Calu3 (cell line): ENCODE results near the gene CHKB. TPM values are rescaled to one million over a fixed set of nuclear protein-coding genes. Genes with fewer than 3 reads are reported as not detected.
A peak's percentile ranks its signal among the peaks of the same experiment; 100 is the strongest.

Source experiments
- BruUV-seq: library from RNA; stranded (reverse); fragments of 400-500 nt; replicated peaks from 2 replicates; lab custom pipeline; 2021; lab: Mats Ljungman, UMichigan
- CTCF ChIA-PET: fragments of 300-600 bp; sonication (Branson Sonifier 250); formaldehyde crosslinking; loops from one replicate; lab custom pipeline; 2022; ENCODE audit warnings: antibody characterized with exemption; lab: Charles Lee
- DNase-seq: peaks from one replicate; pipeline ENCODE4 v3.0.0; 2022
- H3K27ac Mint-ChIP-seq: one replicate; pipeline ENCODE4 v1.8.0; 2022; ENCODE audit warnings: mixed read lengths; ENCODE audit not compliant: unreplicated experiment
- H3K27me3 Mint-ChIP-seq: one replicate; pipeline ENCODE4 v1.8.0; 2022; ENCODE audit warnings: mixed read lengths; ENCODE audit not compliant: unreplicated experiment
- H3K36me3 Mint-ChIP-seq: one replicate; pipeline ENCODE4 v1.8.0; 2022; ENCODE audit warnings: mild to moderate bottlenecking, moderate library complexity, mixed read lengths; ENCODE audit not compliant: insufficient read depth, unreplicated experiment
- H3K4me1 Mint-ChIP-seq: one replicate; pipeline ENCODE4 v1.8.0; 2022; ENCODE audit warnings: mild to moderate bottlenecking, low read depth, mixed read lengths; ENCODE audit not compliant: unreplicated experiment
- H3K4me3 Mint-ChIP-seq: one replicate; pipeline ENCODE4 v1.8.0; 2022; ENCODE audit warnings: mild to moderate bottlenecking, low read depth, moderate library complexity, mixed read lengths; ENCODE audit not compliant: unreplicated experiment
- H3K9me3 Mint-ChIP-seq: one replicate; pipeline ENCODE4 v1.8.0; 2022; ENCODE audit warnings: low read depth, mixed read lengths; ENCODE audit not compliant: unreplicated experiment
- CTCF ChIP-seq: fragments of 200-600 bp; IDR thresholded peaks from one replicate; pipeline ENCODE4 v1.8.0; 2022; ENCODE audit warnings: antibody characterized with exemption; ENCODE audit not compliant: unreplicated experiment
- intact Hi-C: fragments of 100-400 bp; cut with micrococcal nuclease; formaldehyde crosslinking; loops from one replicate; pipeline ENCODE4 v1.10.0; 2022; ENCODE audit not compliant: unreplicated experiment
- total RNA-seq: library from RNA; stranded (reverse); gene quantifications from 2 replicates; pipeline ENCODE4 v1.2.3, GENCODE V29; 2022

The CHKB gene
- total RNA-seq, 1 experiment from 2014 or later: 80.9 TPM

DNA sequence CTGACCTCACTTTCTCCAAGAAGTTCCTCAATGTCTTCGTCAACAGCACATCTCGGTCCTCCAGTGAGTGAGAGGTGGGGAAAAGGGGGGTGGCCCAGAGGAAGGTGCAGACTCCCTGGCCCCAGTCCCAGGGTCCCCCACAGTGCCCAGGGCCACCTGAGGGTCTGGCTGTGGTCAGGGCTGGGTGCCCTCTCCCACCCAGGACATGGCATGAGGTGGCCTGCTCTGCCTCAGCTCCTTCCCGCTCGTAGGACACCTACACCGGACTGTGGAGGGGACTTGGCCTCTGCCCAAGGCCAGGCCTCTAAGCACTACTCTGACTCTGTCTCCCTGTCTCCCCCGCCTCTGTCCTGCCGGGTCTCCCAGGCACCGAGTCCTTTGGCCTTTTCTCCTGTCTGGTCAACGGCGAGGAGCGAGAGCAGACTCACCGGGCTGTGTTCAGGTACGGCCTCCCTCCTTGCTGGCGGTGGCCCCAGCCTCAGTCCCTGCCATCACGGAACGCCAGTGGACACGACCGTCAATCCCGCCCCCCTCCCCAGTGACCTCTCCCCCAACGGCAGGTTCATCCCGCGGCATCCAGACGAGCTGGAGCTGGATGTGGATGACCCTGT lies 22.5 kb upstream of the CHKB start:
- Mint-ChIP-seq H3K27me3 (peaks cover 71% of the 10 kb centered on the region), H3K4me1 (no peaks in the 10 kb centered on the region), H3K9me3 (no peaks in the 10 kb centered on the region), H3K27ac (no peak overlapping the region), H3K4me3 (no peak overlapping the region), H3K36me3 (peaks cover 9% of the 10 kb centered on the region)
- intact Hi-C loops: no loop called here
- CTCF ChIA-PET: no interaction called here
- no peak for TF ChIP-seq CTCF
- no peak for DNase-seq
- no TSS peak for BruUV-seq

DNA sequence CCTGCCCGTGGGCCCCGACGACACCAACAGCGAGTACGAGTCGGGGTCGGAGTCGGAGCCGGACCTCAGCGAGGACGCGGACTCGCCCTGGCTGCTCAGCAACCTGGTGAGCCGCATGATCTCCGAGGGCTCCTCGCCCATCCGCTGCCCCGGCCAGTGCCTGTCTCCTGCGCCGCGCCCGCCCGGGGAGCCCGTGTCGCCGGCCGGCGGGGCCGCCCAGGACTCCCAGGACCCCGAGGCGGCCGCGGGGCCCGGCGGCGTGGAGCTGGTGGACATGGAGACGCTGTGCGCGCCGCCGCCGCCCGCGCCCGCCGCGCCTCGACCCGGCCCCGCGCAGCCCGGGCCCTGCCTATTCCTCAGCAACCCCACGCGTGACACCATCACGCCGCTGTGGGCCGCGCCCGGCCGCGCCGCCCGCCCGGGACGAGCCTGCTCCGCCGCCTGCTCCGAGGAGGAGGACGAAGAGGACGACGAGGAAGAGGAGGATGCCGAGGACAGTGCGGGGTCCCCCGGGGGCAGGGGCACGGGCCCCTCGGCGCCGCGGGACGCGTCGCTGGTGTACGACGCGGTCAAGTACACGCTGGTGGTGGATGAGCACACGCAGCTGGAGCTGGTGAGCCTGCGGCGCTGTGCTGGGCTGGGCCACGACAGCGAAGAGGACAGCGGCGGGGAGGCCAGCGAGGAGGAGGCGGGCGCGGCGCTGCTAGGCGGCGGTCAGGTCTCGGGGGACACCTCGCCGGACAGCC lies 21.8 kb upstream of the CHKB start:
- H3K27ac Mint-ChIP-seq: no peak overlapping the region
- no TSS peak for BruUV-seq
- no peaks in the 10 kb centered on the region for H3K4me1 Mint-ChIP-seq
- H3K36me3 Mint-ChIP-seq: peaks cover 9% of the 10 kb centered on the region
- CTCF ChIA-PET: no interaction called here
- no peak for DNase-seq
- intact Hi-C loops: no loop called here
- TF ChIP-seq CTCF: no peak
- H3K4me3 Mint-ChIP-seq: no peak overlapping the region
- peaks cover 71% of the 10 kb centered on the region for H3K27me3 Mint-ChIP-seq
- H3K9me3 Mint-ChIP-seq: no peaks in the 10 kb centered on the region

DNA sequence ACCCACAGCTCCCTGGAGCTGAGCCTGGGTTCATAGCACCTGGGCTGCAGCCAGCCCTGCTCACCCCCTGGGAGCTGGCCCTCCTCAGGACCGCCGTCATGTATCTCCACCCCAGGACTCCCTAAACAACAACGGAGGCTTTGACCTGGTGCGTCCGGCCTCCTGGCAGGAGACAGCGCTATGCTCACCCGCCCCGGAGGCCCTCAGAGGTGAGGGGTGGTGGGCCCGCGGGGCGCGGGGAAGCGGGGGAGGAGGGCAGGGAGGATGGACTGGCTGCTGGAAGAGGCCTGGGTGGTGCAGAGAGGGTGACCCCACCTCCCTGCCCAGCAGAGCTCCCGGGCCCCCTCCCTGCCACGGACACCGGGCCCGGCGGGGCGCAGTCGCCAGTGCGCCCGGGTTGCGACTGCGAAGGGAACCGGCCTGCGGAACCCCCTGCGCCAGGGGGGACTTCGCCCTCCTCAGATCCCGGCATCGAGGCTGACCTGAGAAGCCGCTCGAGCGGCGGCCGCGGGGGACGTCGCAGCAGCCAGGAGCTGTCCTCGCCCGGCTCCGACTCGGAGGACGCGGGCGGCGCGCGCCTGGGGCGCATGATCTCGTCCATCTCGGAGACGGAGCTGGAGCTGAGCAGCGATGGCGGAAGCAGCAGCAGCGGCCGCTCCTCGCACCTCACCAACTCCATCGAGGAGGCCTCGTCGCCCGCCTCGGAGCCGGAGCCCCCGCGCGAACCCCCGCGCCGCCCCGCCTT lies 21.0 kb upstream of the CHKB start:
- H3K4me3 Mint-ChIP-seq: no peak overlapping the region
- H3K27me3 Mint-ChIP-seq: peaks cover 67% of the 10 kb centered on the region
- no peaks in the 10 kb centered on the region for H3K4me1 Mint-ChIP-seq
- intact Hi-C loops: no loop called here
- TF ChIP-seq CTCF: no peak
- H3K9me3 Mint-ChIP-seq: no peaks in the 10 kb centered on the region
- DNase-seq: no peak
- H3K27ac Mint-ChIP-seq: no peak overlapping the region
- CTCF ChIA-PET: no interaction called here
- no TSS peak for BruUV-seq
- H3K36me3 Mint-ChIP-seq: peaks cover 9% of the 10 kb centered on the region

GRCh38 chr22:50602338-50602700 lies 19.7 kb upstream of the CHKB start:
- Mint-ChIP-seq H3K27ac (no peak overlapping the region), H3K9me3 (no peaks in the 10 kb centered on the region), H3K27me3 (peaks cover 53% of the 10 kb centered on the region), H3K4me1 (no peaks in the 10 kb centered on the region), H3K36me3 (peaks cover 9% of the 10 kb centered on the region), H3K4me3 (peak overlapping the region; percentile 34)
- BruUV-seq: no TSS peak
- TF ChIP-seq CTCF: no peak
- CTCF ChIA-PET: no interaction called here
- intact Hi-C loops: no loop called here
- no peak for DNase-seq
